HuH-7.5 (cell line): Measurements from ENCODE around the gene FAM171A2.
A peak's percentile ranks its signal among the peaks of the same experiment; 100 is the strongest.

Source experiments
- DNase-seq: peaks from one replicate; pipeline ENCODE4 v3.0.0; 2011; ENCODE audit warnings: low spot score

Gene FAM171A2

DNA sequence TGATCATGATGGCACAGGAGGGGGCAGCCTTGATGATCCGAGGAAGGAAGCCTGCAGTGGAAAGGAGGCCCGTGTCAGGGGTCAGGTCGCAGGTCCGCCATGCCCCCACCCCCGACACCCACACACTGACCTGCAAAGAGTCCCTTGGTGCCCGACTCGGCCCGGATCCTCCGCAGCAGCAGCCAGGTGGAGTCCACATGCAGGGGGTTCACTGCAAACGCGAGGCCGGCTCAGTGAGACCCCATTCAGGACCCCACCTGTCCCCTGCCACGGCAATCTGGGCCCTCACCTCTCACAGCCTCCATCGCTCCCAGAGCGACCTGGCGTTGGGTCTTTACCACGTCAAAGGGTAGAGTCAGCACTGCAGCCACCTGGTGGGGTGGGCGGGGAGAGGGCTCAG lies 43.6 kb downstream of the FAM171A2 start:
- DNase-seq: no peak

DNA sequence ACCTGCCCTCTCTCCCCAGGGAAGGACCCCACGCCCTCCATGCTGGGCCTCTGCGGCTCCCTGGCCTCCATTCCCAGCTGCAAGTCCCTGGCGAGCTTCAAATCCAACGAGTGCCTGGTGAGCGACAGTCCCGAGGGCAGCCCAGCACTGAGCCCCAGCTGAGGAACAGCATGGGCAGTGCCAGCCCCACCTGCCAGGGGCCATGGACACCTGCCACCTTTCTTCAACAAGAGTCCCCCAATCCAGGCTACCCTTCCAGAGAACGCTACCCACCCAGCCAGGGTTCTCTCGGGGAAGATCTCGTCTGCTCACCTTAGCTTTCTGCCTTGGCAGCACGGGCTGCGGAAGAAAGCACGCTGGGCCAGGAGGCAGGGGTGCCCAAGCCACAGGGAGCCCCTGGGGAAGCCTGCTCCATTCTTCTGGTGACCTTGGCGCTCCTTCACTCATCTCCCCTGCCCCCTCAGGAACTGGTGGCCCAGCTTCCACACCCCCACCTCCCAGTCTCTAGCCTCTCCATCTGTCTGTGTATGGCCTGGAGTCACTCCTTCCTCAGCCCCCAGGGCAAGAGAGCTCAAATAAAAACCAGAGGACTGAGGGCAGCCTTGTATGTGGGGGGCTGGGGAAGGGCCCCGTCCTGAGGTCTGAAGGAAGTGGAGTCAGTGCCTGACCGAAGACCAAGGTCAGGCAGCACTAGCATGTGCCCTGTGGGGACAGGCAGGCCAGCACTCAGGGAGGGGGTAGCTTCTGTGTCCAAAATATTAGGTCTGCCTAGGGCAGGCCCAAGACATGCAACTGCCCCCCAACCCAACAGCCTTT lies 45.4 kb downstream of the FAM171A2 start:
- no peak for DNase-seq

DNA sequence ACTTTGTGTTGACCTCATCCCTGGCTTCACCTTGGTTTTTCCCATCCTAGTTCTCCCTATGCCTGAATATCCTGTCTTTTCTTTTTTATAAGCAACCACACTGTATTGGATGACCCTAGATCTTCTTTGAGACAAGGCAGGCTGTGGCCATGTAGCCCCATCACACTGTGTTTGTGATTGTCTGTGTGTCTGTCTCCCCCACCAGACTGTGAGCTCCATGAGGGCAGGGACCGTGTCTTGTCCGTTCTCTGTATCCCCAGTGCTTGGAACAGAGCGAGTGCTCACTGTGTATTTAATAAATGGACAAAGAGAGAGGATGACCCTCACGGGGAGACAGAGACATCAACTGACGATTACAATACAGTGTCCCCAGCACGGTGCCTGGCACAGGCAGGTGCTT lies 46.1 kb downstream of the FAM171A2 start:
- DNase-seq: no peak

DNA sequence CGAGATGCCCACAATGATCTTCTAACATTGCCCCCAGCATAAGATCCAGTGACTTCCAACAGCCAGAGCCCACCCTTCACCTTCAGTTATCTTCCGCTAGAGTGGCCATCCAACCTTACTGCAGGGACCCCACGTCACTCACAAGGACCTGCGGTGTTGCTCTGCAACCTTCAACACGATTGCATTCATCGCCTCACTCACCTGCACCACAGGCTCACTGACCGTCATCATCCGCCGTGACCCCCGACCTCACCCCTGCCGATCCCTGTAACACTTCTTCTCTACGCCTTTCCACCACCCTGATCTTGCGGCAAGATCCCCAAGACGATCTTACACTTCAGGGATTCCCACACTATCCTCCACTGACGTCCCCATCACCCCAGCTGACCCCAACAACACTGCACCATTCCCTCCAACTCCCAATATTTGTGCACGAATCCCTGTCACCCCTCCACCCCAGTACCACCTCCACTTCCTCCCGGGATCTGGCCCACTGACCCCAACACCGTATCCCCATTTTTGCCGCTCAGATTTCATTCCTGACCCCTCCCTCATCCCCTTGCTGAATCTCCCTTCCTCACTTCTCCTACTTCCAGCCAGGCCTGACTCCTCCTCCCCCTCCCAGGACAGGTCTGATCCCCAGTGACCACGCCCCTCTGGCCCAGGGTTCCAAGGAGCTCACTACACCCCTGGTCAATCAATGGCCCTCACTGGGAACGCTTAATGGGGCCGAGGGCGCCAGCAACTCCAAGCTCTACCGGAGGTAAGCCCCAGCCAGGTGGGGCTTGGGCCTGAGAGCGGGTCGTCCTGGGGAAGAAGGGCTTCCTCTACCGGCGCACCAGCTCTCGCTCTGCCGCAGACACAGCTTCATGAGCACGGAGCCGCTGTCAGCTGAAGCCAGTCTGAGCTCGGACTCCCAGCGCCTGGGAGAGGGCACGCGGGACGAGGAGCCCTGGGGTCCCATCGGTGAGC lies 47.6 kb downstream of the FAM171A2 start:
- no peak for DNase-seq

DNA sequence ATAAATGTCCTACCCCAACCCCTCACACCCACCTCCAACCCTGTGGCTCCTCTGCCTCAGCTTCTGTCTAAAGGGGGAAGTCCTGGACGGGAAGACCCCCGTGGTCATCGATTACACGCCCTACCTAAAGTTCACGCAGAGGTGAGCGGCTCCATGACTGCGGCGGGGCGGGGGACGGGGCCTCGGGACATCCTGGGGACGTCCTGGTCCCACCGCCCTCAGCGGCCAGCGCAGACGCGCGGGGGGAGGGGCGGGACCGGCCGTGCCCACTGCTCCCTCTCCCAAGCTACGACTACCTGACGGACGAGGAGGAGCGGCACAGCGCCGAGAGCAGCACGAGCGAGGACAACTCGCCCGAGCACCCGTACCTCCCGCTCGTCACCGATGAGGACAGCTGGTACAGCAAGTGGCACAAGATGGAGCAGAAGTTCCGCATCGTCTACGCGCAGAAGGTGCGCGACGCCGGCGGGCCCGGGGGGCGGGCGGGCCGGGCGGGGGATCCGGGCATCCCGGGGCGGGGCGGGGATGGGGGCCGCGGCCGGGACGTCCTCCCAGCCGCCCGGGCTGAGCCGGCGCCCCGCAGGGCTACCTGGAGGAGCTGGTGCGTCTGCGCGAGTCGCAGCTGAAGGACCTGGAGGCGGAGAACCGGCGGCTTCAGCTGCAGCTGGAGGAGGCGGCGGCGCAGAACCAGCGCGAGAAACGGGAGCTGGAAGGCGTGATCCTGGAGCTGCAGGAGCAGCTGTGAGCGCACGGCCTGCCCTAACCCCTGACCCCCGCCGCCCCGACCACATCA lies 48.6 kb downstream of the FAM171A2 start:
- DNase-seq: no peak

DNA sequence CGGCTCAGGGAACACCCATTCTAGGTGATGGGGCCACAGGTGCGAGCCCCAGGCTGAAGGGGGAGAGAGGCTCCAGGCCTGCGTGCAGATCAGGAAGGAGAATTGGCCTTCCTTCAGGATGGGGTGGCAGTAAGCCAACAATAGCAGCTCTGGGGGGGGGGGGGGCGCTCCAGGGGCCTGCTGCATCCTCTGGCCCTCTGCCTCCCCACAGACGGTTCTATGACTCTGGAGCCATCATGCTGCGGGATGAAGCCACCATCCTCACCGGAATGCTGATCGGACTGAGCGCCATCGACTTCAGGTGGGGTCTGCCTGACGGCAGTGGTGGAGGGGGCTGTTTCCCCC lies 49.2 kb downstream of the FAM171A2 start:
- DNase-seq: no peak

DNA sequence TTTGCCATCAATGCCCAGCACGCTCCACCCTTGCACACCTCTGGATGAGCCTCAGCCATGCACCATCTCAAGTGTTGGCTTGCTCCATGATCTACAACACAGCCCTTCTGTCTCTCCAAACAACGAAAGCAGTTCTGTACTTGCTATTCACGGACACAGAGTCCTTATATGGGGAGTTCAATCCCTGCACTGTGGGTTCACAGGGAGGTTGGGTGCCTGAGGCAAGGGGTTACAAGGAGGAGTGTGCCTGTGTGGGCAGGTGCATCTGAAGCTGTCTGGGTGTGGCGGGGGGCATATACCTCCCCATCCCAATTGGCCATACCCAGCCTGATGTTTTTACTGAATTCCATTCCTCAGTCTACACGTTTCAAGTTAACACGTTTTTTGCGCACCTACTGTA lies 49.6 kb downstream of the FAM171A2 start:
- no peak for DNase-seq

DNA sequence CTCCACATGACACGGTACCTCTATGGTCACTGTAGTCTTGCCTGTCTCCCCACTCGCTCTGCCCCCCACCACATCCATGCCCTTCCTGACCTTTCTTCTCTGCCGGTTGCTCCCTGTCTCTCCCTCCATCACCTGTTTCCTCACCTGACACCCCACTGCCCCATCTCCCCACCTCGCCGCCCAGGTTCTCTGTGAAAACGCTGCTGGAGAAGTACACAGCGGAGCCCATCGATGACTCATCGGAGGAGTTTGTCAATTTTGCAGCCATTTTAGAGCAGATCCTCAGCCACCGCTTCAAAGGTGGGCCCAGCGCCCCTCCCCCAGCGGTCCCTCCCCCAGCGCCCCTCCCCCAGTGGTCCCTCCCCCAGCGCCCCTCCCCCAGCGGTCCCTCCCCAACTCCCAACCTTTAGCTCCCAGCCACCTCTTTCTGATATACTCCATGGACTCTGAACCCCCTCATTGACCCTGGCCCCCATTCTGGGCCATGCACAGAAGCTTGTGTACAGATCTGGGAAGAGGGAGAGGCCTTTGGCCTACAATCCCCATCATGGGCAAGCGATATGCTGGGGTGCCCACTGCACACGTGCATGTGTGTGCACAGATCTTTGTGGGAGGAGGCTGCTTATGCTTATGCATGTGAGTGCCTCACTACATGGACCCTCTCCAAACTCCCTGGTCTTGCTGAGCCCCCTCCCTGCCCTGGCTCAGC lies 51.1 kb downstream of the FAM171A2 start:
- no peak for DNase-seq

DNA sequence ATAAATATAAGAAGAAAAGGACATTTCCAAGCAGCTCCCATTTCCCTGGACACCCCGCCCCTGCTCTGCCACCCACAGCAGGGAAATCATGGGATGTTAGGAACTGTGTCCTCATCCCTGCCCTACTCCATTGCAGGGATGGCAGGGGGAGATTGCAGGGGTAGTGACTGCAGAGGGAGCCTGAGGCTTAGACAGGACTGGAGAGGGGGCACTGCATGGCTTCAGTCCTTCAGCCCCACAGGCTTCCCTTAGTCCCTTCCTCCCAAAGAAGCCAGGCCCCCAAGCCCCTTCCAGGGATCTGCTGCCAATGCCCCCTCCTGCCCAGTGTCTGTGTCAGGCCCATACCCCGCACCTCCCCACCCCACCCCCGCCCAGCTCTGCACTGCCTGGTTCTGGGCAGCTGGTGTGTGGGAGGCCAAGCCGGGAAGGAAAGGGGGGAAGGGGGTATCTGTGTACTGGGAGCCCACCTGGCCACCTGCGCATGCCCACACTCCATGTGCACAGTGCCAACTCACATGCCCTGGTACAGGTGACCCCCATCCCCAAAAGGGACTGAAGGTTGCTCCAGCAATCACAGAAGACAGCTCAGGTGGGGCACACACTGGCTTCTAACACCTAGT lies 52.0 kb downstream of the FAM171A2 start:
- no peak for DNase-seq

DNA sequence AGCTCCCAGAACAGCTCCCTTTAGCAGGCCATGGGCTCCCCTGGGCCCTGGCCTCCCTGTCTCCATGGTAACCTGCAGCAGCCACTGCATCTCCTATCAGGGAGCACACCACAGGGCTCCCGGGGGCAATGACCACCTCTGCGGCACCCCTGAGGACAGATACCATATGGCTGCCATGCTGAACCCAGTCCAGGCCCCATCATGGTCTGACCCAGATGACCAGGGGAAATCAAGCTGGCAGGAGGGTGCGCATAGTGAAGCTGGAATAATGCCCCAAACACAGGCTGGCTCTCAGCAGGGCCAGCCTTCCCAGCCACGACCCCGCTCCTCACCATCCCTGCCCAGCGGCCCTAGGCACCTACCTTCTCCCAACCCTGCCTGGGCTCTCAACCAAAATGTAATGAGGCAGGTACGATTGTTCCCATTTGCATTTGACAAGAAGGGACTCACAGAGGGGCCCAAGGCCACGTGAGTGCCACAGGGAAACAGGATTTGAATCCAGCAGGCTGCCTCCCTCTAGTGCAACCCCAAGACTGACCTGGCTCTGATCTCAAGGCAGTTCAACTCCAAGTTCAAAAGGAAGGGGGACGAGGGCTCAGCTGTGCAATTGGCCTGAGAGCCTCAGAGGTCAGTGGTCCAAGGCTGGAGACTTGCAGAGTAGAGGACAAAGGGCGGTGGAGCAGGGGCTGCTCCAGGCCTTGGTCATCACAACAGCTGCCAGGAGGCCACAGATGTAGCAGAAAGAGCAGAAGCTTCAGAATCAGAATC lies 52.9 kb downstream of the FAM171A2 start:
- DNase-seq: no peak

DNA sequence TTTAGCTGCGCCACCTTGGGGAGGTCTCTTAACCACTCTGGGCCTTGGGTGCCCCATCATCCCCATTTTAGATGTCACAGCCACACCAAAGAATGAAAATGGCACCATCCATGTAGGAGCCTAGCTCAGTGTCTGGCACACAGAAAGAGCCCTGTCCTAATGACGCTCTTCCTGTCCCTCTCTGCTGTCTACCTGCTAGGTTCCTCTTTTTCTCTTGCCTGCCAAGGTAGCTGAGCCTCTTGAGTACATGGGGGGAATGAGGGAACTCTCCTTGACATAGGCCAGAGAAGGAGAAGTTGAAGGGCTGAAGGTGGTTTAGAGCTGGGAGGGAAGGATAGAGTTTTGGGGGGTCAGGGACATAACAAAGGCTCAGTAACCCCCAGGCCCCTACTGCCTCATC lies 53.5 kb downstream of the FAM171A2 start:
- no peak for DNase-seq

DNA sequence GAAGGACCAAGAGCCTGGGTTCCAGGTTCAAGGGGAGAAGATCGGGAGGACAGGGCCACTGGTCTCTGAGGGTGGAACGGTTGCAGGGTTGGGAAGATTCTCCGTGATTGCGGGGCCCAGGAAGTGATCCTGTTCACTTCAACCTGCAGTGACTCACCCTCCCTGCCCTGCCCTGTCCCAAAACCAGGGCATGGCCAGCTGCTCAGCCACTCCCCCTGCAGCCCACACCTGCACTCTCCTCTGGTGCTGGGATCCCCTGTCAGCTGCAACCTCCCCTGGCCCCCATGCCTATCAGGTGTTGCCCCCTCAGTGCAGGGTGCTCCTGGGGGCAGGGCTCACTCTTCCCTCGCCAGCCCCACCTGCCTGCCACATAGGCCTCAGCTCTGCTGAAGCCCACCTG lies 54.2 kb downstream of the FAM171A2 start:
- no peak for DNase-seq

DNA sequence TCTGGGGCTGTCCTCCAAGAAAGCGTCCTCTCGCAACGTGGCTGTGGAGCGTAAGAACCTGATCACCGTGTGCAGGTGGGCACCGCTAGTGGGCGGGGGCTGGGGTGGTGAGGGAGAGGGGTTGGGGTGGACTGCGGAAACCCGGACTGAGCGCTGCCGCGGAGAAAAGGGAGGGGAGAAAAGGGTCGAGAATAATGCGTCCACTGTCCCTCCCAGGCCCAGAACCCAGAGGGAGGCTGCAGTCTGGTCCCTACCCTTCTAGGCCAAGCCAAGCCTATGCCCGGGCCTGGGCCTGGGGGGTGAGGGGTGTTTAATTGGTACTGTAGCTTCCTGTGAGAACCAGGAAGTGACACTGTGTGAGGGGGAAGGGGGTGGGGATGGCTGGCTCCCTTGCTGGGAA lies 54.8 kb downstream of the FAM171A2 start:
- DNase-seq: no peak

DNA sequence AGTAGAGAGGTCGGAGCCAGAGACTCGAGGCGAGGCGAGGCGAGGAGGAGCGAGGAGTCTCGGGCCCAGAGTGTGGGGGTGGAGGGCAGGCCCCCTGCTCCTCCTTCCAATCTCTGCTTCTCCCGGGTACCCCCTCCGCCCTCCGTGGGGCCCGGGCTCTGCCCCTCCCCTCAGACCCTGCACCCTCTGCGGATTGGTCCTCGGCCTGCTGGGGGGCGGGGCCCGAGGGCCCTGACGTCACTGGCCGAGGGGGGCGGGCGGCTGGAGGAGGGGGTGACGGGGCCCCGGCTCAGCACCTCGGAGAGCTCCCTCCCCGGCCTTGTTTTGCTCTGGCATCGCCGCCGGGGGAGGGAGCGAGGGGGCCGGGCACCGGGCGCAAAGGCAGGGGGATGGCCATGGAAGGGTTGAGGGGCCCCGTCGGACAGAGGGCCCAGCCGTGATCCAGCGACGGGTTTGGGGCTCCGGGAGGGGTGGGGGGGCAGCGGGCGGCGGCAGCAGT lies 55.3 kb downstream of the FAM171A2 start, which contains the start of gene RUNDC3A:
Gene RUNDC3A, plus strand, starts transcription at position 282 of the 499 bp plus-strand sequence. CDS start 232 bp downstream, outside the sequence.
- DNase-seq: peak; percentile 89

DNA sequence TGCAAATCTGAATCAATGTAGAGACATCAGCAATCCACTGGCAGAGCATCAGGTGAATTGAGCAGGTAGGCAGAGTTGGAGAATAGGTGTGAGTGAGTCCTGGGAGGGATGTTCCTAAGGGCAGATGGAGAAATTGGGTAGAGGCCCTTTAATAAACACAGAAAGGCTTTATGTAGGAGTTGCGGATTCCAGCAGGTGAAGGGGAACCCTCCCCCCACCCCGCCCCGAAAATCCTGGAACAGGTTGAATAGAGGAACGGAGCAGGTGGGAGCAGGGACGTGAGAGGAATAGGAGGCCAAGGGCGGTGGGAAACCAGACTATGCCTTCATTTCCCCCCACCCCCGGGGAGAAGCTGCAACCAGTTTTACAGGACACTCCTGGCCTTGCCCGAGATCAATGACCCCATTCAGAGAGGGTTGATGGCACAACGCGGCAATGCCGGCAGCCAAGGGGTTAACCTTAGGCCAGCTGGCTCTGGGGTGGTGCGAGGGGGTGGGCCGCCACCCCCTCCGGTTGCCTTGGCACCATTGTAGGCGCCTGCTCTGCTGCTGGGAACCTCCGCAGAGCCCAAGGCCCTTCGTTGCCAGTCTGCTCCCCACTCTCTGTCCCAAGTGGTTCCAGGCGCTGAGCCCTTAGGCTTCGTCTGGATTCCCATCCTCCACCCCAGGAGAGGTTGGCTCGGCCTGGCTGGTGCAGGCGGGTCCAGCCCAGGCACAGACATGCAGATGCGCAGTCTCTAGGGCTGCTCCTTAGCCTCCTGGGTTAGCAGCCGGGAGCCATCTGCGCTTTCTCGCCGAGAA lies 56.1 kb downstream of the FAM171A2 start:
- peak; percentile 67 for DNase-seq

DNA sequence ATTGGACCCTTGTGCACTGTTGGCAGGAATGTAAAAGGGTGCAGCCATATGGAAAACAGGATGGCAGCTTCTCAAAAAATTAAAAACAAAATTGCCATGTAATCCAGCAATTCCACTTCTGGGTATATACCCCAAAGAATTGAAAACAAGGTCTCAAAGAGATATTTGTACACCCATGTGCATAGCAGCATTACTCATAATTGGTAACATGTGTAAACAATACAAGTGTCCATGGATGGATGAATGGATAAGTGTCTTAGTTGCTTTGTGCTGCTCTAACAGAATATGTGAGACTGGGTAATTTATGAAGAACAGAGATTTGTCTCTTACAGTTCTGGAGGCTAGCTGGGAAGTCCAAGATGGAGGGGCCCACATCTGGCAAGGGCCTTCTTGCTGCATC lies 59.0 kb downstream of the FAM171A2 start:
- DNase-seq: no peak
